SK-N-SH treated with all-trans-retinoic acid at 6 μM for 48 hours (cell line): ENCODE measurements around the gene NR1H4.

Source experiments
- ATAC-seq: fragments of 200-7000 bp; cut with Tn5 transposase; 3 replicates; pipeline ENCODE4 v1.9.1; 2020; ENCODE audit warnings: mild to moderate bottlenecking, moderate library complexity
- ARNTL ChIP-seq: fragments of 450-650 bp; formaldehyde crosslinking; IDR thresholded peaks from 2 replicates; pipeline ENCODE4 v1.5.0; 2020; ENCODE audit warnings: low read depth, mild to moderate bottlenecking, moderate library complexity, borderline replicate concordance
- ESRRG ChIP-seq: fragments of 250-450 bp; sonication (Bioruptor Pico); IDR thresholded peaks from 2 replicates; pipeline ENCODE4 v1.6.1; 2021; ENCODE audit warnings: mild to moderate bottlenecking
- GLIS3 ChIP-seq: fragments of 250-450 bp; sonication (Bioruptor Pico); IDR thresholded peaks from 2 replicates; pipeline ENCODE4 v1.5.0; 2020; ENCODE audit warnings: mild to moderate bottlenecking, moderate library complexity
- ISL1 ChIP-seq: fragments of 250-450 bp; sonication (Bioruptor Pico); IDR thresholded peaks from 2 replicates; pipeline ENCODE4 v2.1.2; 2022; ENCODE audit warnings: mild to moderate bottlenecking, moderate library complexity
- OSR1 ChIP-seq: fragments of 250-450 bp; sonication (Bioruptor Pico); IDR thresholded peaks from 2 replicates; pipeline ENCODE4 v1.8.0; 2022; ENCODE audit warnings: moderate library complexity, mild to moderate bottlenecking, inconsistent platforms
- PPARA ChIP-seq: fragments of 250-450 bp; sonication (Bioruptor Pico); IDR thresholded peaks from 2 replicates; pipeline ENCODE4 v1.5.0; 2020; ENCODE audit warnings: mild to moderate bottlenecking, borderline replicate concordance
- RARB ChIP-seq: fragments of 250-450 bp; sonication (Bioruptor Pico); IDR thresholded peaks from 2 replicates; pipeline ENCODE4 v1.8.0; 2021; ENCODE audit warnings: mild to moderate bottlenecking, moderate library complexity
- TOX ChIP-seq: fragments of 250-450 bp; sonication (Bioruptor Pico); IDR thresholded peaks from 2 replicates; pipeline ENCODE4 v1.8.0; 2021; ENCODE audit warnings: mild to moderate bottlenecking, moderate library complexity, borderline replicate concordance
- TSHZ2 ChIP-seq: fragments of 250-450 bp; sonication (Bioruptor Pico); IDR thresholded peaks from 2 replicates; pipeline ENCODE4 v1.5.0; 2020; ENCODE audit warnings: mild to moderate bottlenecking, moderate library complexity
- ZC3H10 ChIP-seq: fragments of 250-450 bp; sonication (Bioruptor Pico); IDR thresholded peaks from 2 replicates; pipeline ENCODE4 v1.5.1; 2021; ENCODE audit warnings: mild to moderate bottlenecking, moderate library complexity
- ZFP3 ChIP-seq: fragments of 250-450 bp; sonication (Bioruptor Pico); IDR thresholded peaks from 2 replicates; pipeline ENCODE4 v1.5.0; 2020; ENCODE audit warnings: mild to moderate bottlenecking, moderate library complexity
- ZFP30 ChIP-seq: fragments of 450-650 bp; formaldehyde crosslinking; IDR thresholded peaks from 2 replicates; pipeline ENCODE4 v1.5.0; 2022; ENCODE audit warnings: mild to moderate bottlenecking, moderate library complexity
- ZNF565 ChIP-seq: fragments of 450-650 bp; formaldehyde crosslinking; conservative IDR thresholded peaks from 2 replicates; pipeline ENCODE4 v1.5.0; 2020; ENCODE audit warnings: low read depth, mild to moderate bottlenecking, moderate library complexity
- ZNF70 ChIP-seq: fragments of 450-650 bp; formaldehyde crosslinking; IDR thresholded peaks from 2 replicates; pipeline ENCODE4 v1.5.0; 2020; ENCODE audit warnings: mild to moderate bottlenecking, moderate library complexity
- TF ChIP-seq, protein P1 (sequence below): fragments of 250-450 bp; sonication (Bioruptor Pico); IDR thresholded peaks from 2 replicates; pipeline ENCODE4 v1.8.0; 2020; ENCODE audit warnings: mild to moderate bottlenecking, moderate library complexity, borderline replicate concordance
- TF ChIP-seq, protein P2 (sequence below): fragments of 250-450 bp; sonication (Bioruptor Pico); IDR thresholded peaks from 2 replicates; pipeline ENCODE4 v1.5.1; 2021; ENCODE audit warnings: mild to moderate bottlenecking, moderate library complexity
- TF ChIP-seq, protein P3 (sequence below): fragments of 250-450 bp; sonication (Bioruptor Pico); IDR thresholded peaks from 2 replicates; pipeline ENCODE4 v1.8.0; 2021; ENCODE audit warnings: low read depth, mild to moderate bottlenecking, moderate library complexity, borderline replicate concordance

NR1H4 gene

DNA sequence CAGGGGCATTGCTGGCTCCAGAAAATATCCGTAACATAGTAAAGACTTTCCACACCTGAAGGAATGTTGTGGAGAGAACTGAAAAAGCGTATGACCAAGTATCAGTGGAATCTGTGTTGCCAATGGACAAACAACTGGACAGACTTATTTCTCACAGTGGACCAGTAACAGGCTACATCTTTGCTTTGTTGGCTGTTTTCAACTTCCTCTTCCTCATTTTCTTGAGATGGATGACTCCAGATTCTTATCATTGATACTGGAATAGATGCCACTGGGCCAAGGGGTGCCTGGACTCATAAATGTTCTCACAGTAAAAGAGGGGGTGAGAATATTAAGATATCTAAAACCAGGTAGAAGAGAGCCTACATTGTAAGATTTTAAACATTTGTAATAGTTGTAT is 106.2 kb downstream of the NR1H4 start:
- TF ChIP-seq ZC3H10, result no peak
- ATAC-seq, result no peak

DNA sequence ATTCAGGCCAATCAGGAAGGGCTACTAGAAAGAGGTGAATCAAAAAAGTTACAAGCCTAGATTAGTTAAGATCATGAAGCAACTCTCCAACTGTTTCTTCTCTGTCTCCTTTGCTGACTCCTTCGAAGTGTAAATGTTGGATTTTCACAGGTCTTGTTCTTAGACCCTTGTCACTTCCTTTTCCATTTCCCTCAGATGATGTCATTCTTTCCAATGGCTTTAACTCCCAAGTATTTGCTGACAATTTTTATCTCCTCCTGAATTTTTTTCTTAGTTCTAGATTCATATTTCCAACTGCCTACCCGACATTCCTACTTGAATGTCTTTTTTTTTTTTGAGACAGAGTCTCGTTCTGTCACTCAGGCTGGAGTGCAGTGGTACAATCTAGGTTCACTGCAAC is 110.6 kb downstream of the NR1H4 start:
- no peak for ATAC-seq
- TF ChIP-seq ZNF565 (CRISPR knock-in tag) (no peak), PPARA (CRISPR knock-in tag) (no peak), ZC3H10 (no peak), ARNTL (CRISPR knock-in tag) (no peak), ZFP30 (no peak), TOX (CRISPR knock-in tag) (no peak), ISL1 (no peak), ZFP3 (CRISPR knock-in tag) (no peak), TSHZ2 (CRISPR knock-in tag) (no peak), RARB (CRISPR knock-in tag) (no peak), OSR1 (CRISPR knock-in tag) (no peak)
- TF ChIP-seq, protein P1, sequence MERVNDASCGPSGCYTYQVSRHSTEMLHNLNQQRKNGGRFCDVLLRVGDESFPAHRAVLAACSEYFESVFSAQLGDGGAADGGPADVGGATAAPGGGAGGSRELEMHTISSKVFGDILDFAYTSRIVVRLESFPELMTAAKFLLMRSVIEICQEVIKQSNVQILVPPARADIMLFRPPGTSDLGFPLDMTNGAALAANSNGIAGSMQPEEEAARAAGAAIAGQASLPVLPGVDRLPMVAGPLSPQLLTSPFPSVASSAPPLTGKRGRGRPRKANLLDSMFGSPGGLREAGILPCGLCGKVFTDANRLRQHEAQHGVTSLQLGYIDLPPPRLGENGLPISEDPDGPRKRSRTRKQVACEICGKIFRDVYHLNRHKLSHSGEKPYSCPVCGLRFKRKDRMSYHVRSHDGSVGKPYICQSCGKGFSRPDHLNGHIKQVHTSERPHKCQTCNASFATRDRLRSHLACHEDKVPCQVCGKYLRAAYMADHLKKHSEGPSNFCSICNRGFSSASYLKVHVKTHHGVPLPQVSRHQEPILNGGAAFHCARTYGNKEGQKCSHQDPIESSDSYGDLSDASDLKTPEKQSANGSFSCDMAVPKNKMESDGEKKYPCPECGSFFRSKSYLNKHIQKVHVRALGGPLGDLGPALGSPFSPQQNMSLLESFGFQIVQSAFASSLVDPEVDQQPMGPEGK (CRISPR knock-in tag), result no peak
- TF ChIP-seq, protein P2, sequence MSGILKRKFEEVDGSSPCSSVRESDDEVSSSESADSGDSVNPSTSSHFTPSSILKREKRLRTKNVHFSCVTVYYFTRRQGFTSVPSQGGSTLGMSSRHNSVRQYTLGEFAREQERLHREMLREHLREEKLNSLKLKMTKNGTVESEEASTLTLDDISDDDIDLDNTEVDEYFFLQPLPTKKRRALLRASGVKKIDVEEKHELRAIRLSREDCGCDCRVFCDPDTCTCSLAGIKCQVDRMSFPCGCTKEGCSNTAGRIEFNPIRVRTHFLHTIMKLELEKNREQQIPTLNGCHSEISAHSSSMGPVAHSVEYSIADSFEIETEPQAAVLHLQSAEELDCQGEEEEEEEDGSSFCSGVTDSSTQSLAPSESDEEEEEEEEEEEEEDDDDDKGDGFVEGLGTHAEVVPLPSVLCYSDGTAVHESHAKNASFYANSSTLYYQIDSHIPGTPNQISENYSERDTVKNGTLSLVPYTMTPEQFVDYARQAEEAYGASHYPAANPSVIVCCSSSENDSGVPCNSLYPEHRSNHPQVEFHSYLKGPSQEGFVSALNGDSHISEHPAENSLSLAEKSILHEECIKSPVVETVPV, result no peak
- TF ChIP-seq, all 23 proteins: peak for 0

DNA sequence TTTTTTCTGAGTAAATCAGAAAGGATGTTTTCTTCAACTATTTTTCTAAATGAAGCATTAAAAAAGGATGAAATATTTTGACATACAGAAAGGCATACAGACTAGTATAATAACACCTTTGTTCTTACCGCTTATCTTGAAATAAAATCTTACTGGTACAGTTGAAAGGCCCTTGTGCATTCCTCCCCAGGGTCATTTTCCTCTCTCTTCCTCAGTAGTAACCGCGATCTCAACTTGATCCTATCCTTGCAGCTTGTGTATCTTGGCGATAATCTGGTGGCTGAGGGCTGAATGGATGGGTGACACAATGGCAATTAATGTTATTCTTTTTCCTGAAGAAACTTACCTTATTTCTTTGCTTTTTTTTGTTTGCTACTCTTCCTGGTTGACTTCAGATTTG is 118.3 kb downstream of the NR1H4 start:
- TF ChIP-seq ZNF70 (no peak), RARB (CRISPR knock-in tag) (no peak), TSHZ2 (CRISPR knock-in tag) (no peak)
- TF ChIP-seq, protein P1 (CRISPR knock-in tag), result no peak
- TF ChIP-seq, protein P3, sequence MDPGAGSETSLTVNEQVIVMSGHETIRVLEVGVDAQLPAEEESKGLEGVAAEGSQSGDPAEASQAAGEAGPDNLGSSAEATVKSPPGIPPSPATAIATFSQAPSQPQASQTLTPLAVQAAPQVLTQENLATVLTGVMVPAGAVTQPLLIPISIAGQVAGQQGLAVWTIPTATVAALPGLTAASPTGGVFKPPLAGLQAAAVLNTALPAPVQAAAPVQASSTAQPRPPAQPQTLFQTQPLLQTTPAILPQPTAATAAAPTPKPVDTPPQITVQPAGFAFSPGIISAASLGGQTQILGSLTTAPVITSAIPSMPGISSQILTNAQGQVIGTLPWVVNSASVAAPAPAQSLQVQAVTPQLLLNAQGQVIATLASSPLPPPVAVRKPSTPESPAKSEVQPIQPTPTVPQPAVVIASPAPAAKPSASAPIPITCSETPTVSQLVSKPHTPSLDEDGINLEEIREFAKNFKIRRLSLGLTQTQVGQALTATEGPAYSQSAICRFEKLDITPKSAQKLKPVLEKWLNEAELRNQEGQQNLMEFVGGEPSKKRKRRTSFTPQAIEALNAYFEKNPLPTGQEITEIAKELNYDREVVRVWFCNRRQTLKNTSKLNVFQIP (CRISPR knock-in tag), result no peak
- no peak for ATAC-seq

DNA sequence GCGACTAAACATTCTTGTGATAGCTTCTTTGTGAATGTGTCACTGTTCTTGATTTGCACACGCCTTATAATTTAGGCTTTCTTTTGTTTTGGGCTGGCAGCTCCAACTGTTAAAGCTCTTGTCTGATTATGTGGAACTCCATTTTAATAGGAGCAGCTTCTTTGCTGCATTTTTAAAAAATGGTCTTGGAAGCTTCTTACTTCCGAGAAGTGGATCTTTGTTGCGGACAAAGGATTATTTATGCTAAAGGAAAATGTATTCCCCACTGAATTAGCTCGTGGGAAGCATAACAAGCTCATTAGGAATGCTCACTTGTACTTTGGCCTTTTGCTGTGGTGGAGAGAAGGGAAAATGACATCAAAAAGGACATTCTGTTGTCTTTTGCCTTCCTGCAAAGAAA is 119.8 kb downstream of the NR1H4 start:
- ATAC-seq, result peak; percentile 66
- no peak for TF ChIP-seq ISL1
- TF ChIP-seq PPARA (CRISPR knock-in tag), result no peak
- TF ChIP-seq, protein P2, result no peak
- no peak for TF ChIP-seq ESRRG (CRISPR knock-in tag)
- no peak for TF ChIP-seq OSR1 (CRISPR knock-in tag)
- no peak for TF ChIP-seq RARB (CRISPR knock-in tag)
- TF ChIP-seq ZNF565 (CRISPR knock-in tag), result no peak
- no peak for TF ChIP-seq TSHZ2 (CRISPR knock-in tag)
- TF ChIP-seq GLIS3 (CRISPR knock-in tag), result no peak
- TF ChIP-seq TOX (CRISPR knock-in tag), result no peak
